ENCODE results near the gene CCDC106. TPM values are rescaled to one million over a fixed set of nuclear protein-coding genes. Genes with fewer than 3 reads are reported as not detected.

The CCDC106 gene
- total and polyA plus RNA-seq, 2 of the 4 experiments (the other 2 are of a cell fraction) = 2.3 to 13.6 TPM

DNA sequence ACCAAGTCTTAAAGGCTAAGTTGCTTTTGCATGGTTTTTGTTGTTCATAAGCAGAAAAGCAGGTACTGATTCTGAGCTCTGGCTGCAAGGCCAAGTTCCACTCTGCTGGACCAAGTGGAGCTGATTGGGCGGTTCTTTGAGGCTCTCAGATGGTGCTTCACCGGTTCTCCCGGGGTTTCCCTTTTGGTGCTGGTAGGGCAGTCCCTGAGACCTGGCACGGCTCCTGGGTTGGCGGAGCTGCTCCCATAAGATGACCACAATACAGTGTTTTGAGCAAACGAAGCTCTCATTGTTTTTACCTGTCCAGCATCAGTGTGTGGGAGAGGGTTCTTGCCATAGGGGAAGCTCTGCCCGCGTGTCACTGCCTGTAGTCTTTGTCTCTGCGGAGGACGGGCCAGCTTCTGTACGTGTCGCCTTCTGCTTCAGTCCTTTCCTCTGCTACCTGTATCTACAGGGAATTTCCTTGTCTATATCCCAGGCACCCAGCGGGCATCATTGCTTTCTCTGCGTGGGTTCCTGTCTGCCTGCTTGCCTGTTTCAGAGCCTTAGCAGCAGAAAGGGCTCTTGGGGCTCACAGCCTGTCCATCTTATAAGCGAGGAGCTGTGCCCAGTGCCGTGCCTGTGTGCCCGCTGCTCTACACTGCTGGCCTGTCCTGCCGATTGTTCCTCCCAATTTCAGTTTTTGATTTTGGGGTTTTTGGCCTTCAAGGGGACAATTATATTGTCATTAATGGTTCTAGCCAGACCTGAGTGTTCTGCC lies 9.2 kb downstream of the CCDC106 start (continued):
- no peak for TF ChIP-seq FOS (IDR thresholded peaks at IDR 0.05; ENCODE audit: low read depth, low read length)

GRCh38 chr19:55658846-55659459 lies 10.9 kb downstream of the CCDC106 start:
- dilution Hi-C loops (cut with HindIII; ENCODE audit: low sequenced_read_pairs, unreplicated experiment) (no loop called here), intact Hi-C loops (cut with micrococcal nuclease) (no loop called here), in situ Hi-C loops (cut with MboI; ENCODE audit: low sequenced_read_pairs) (loop anchor here (25.0 kb wide), 2 partner anchors 1197 to 1522 kb away; partner anchors contain the start of genes CDC42EP5, CNOT3 and LENG9)
- Histone ChIP-seq H3K27ac (ENCODE audit: insufficient read depth, low read length) (no peak overlapping the region), H3K36me3 (ENCODE audit: control insufficient read depth, insufficient read depth, low read length) (peaks cover 45% of the 10 kb centered on the region), H2AK5ac (ENCODE audit: low read depth, low read length) (no peak overlapping the region), H3K4ac (ENCODE audit: low read depth, low read length) (no peak overlapping the region), H3K23ac (ENCODE audit: low read depth, low read length) (no peak overlapping the region), H2BK20ac (ENCODE audit: low read depth, low read length) (no peak overlapping the region), H2BK120ac (ENCODE audit: low read depth, low read length) (no peak overlapping the region), H3K14ac (replicated peaks; ENCODE audit: low read depth, low read length) (no peak overlapping the region), H3K27me3 (ENCODE audit: control insufficient read depth, insufficient read depth, low read length) (no peaks in the 10 kb centered on the region), H3K4me1 (ENCODE audit: control insufficient read depth, insufficient read depth, low read length) (peaks cover 10% of the 10 kb centered on the region), H3K9me3 (ENCODE audit: control insufficient read depth, insufficient read depth, low read length) (no peaks in the 10 kb centered on the region), H3K4me2 (ENCODE audit: low read depth, low read length) (no peak overlapping the region), H2AFZ (replicated peaks; ENCODE audit: low read length, poor library complexity) (no peak overlapping the region), H2BK5ac (ENCODE audit: low read depth, low read length, poor library complexity, severe bottlenecking) (no peak overlapping the region), H3K79me1 (ENCODE audit: low read depth in 1 of 2, low read length in 2 of 2) (peaks cover 12 to 44% of the 10 kb centered on the region in 2 experiments), H3K9me1 (ENCODE audit: insufficient read depth, low read length) (peaks cover 13% of the 10 kb centered on the region), H4K8ac (ENCODE audit: low read depth in 2 of 2, low read length in 2 of 2) (no peak overlapping the region), H4K91ac (ENCODE audit: insufficient read depth, low read depth, low read length) (no peak overlapping the region), H4K5ac (ENCODE audit: low read depth, low read length) (no peak overlapping the region), H4K20me1 (ENCODE audit: insufficient read depth, low read length) (peaks cover 92% of the 10 kb centered on the region), H3K4me3 (ENCODE audit: insufficient read depth, low read depth, low read length) (no peak overlapping the region), H3K56ac (ENCODE audit: extremely low read depth, insufficient read depth, low read length) (no peak overlapping the region), H2AK9ac (replicated peaks; ENCODE audit: low read depth, low read length, poor library complexity) (no peak overlapping the region), H3K9ac (ENCODE audit: low read depth, low read length) (no peak overlapping the region), H2BK15ac (ENCODE audit: low read depth, low read length) (no peak overlapping the region), H3K18ac (ENCODE audit: low read depth, low read length) (no peak overlapping the region)
- no TSS peak for BruUV-seq (replicated peaks)
- CTCF ChIA-PET = no interaction called here
- ATAC-seq (ENCODE audit: low read depth) (no peak), DNase-seq (no peak)
- POLR2A ChIA-PET (ENCODE audit: unreplicated experiment) = no interaction called here
- WGBS, 2 experiments (ENCODE audit: extremely low coverage in 2 of 2, insufficient read length in 1 of 2) = 84% methylated on average over 13 of the region's 37 CpGs; no CpG with 5 or more reads in 1 of the 2 experiments
- TF ChIP-seq CTCF (conservative IDR thresholded peaks at IDR 0.05; ENCODE audit: low read depth, low read length) (no peak), USF2 (IDR thresholded peaks at IDR 0.05; ENCODE audit: low read depth, low read length) (no peak), FOS (IDR thresholded peaks at IDR 0.05; ENCODE audit: low read depth, low read length) (no peak), MXI1 (IDR thresholded peaks at IDR 0.05; ENCODE audit: borderline replicate concordance, low read depth, low read length) (no peak), MAZ (IDR thresholded peaks at IDR 0.05; ENCODE audit: borderline replicate concordance, low read depth, low read length) (no peak), NFE2L2 (IDR thresholded peaks at IDR 0.05; ENCODE audit: low read depth, low read length) (no peak), RCOR1 (IDR thresholded peaks at IDR 0.05; ENCODE audit: insufficient replicate concordance, low read length) (no peak), SMC3 (IDR thresholded peaks at IDR 0.05; ENCODE audit: low read depth, low read length) (no peak), POLR2A (IDR thresholded peaks at IDR 0.05; ENCODE audit: low read depth, low read length) (no peak), CEBPB (IDR thresholded peaks at IDR 0.05; ENCODE audit: low read depth, low read length) (no peak), RAD21 (IDR thresholded peaks at IDR 0.05; ENCODE audit: low read length) (no peak), RFX5 (IDR thresholded peaks at IDR 0.05; ENCODE audit: low read depth, low read length) (no peak), CHD1 (IDR thresholded peaks at IDR 0.05; ENCODE audit: low read depth, low read length) (no peak), BHLHE40 (IDR thresholded peaks at IDR 0.05; ENCODE audit: low read depth, low read length) (no peak)

Measured in IMR-90 (cell line).